IPS DF 6.9 (cell line): ENCODE data around the gene SLC22A23.

ENCODE experiments used
- DNase-seq: peaks from one replicate; pipeline ENCODE4 v3.0.0-alpha.2; 2013; ENCODE audit warnings: low read depth, low spot score
- H3K27ac ChIP-seq: one replicate; pipeline ENCODE4 v1.5.1; 2013; ENCODE audit warnings: low read length, control low read depth
- H3K27me3 ChIP-seq: 2 replicates; pipeline ENCODE4 v1.6.1; 2013; ENCODE audit warnings: mild to moderate bottlenecking, low read length; ENCODE audit not compliant: control insufficient read depth, insufficient read depth
- H3K36me3 ChIP-seq: 2 replicates; pipeline ENCODE4 v1.6.1; 2013; ENCODE audit warnings: low read length; ENCODE audit not compliant: control insufficient read depth, insufficient read depth
- H3K4me1 ChIP-seq: 2 replicates; pipeline ENCODE4 v1.6.1; 2013; ENCODE audit warnings: low read length; ENCODE audit not compliant: control insufficient read depth, insufficient read depth
- H3K4me3 ChIP-seq: 2 replicates; pipeline ENCODE4 v1.5.1; 2013; ENCODE audit warnings: mild to moderate bottlenecking, low read length
- H3K9me3 ChIP-seq: 2 replicates; pipeline ENCODE4 v1.6.1; 2013; ENCODE audit warnings: low read length, inconsistent platforms; ENCODE audit not compliant: control insufficient read depth, insufficient read depth
- WGBS: extraction: QIAGEN DNeasy Blood & Tissue Kit; methylation state at CpG from one replicate; pipeline ENCODE4 v1.1.7; 2013; ENCODE audit warnings: mixed read lengths, missing lambda C conversion rate; ENCODE audit not compliant: insufficient read length, insufficient coverage; 5-methylcytosine and 5-hydroxymethylcytosine counted together

The SLC22A23 gene

DNA sequence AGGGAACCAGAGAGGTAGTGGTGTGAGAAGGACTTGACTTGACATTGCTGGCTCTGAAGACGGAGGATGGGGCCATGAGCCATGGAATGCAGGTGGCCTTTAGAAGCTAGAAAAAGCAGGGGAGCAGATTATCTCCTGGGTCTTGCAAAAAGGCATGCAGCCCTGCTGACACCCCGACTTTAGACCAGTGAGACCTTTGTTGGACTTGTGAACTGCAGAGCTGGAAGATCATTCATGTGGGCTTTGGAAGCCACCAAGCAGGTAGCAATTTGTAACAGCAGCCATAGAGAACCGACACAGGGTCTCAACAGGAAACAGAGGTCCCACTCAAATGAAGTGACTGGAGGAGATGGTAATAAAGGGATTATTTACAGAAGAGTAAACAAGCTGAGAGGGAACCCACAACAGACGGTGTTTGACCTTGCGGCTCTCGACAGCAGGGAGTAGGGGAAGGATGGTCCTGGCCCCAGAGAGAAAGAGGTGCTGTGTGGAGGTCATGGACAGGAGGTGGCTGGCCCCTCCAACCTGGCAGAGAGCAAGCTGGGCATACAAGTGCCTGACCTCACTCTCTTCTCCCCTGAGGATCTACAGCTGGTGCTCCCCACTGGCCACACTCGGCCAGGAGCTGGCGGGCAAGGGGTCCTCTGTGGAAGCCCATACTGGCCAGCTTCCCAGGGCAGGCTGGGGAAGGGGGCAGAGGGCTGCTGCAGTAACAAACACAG is 43.9 kb downstream of the SLC22A23 start:
- no CpG with 5 or more reads among the region's 8 CpGs for WGBS
- Histone ChIP-seq H3K9me3 (no peaks in the 10 kb centered on the region), H3K4me1 (peaks cover 10% of the 10 kb centered on the region; the same call in 1 of the 2 replicates), H3K4me3 (no peak overlapping the region), H3K27me3 (no peaks in the 10 kb centered on the region), H3K27ac (no peak overlapping the region), H3K36me3 (no peaks in the 10 kb centered on the region)
- DNase-seq = no peak

DNA sequence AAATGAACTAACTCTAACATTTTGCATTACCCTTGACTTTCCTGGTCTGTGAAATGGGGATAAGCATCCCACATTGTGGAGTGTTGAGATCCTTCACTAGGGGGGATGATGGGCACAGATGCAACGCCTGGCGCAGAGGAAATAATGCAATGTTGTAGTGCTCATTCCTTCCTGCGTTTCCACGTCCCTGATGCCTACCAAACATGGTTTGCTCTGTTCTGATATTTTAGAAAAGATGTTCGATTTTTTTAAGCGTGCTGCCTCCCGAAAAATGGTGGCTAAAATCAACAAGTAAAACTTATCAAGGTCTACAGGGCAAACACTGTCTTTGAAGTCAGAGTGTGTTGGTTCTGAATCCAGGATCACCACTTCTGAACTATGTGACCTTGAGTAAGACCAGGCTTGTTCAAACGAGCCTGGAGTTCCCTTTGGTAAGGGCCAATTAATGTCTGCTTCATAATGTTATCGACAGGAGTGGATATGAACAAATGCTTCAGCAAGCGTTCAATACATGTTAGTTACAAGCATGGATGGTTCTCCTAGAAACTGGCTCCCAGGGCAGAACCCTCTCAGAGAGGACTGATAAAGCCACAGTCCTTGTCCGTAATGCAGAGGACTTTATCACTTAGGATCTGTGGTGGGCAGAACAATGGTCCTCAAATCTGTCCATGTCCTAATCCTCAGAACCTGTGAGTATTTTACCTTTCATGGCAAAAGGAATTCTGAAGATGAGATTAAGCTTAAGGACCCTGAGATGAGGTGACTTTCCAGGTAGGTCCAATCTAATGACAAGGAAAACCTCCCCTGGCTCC is 44.7 kb downstream of the SLC22A23 start:
- no peak overlapping the region for H3K4me3 ChIP-seq
- H3K27ac ChIP-seq = no peak overlapping the region
- WGBS = no CpG with 5 or more reads among the region's 11 CpGs
- no peaks in the 10 kb centered on the region for H3K9me3 ChIP-seq
- peaks cover 7% of the 10 kb centered on the region; the same call in 1 of the 2 replicates for H3K4me1 ChIP-seq
- no peak for DNase-seq
- H3K36me3 ChIP-seq = no peaks in the 10 kb centered on the region
- H3K27me3 ChIP-seq = no peaks in the 10 kb centered on the region

DNA sequence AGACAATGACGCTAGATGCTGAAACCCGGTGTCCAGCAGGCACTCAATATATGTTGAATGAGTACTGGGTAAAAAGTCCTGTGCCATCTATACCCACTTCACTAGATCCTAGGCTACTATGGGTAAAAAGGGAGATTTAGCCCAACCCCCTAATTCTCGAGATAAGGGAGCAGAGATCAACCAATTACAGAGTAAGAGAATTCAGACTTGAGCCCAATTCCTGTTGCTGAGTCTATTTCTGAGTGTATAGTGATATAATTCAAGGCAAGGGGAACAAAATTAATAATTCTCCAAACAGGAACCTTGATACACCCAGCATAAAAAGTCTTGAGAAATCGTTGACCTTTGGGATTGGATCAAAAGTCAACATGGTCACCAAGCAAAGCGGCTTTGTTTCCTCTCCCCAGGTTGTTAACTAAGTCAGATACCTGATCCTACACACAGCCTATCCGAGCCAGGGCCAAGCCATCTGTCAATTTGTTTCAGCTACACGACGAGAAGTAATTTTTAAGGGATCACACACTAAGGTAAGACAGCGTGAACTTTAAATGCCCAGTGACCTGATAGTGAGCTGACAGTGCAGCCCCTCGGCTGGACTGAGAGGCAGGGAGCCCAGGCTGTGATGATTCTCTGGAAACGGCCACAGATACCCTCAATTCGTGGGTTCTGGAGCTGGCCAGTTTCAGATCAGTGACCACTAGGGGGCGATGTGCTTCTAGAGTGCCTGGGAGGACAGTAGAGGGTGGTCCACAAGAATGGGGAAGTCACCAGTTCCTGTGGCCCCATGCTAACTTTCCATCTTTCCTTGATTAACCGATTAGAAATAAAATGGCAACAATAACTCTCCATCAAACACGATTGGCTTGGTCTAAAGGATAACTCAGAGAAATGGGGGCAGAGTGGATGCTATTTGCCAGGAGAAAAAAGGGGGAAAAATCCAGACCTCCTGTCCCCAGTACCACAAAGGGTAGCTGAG is 46.2 kb downstream of the SLC22A23 start:
- Histone ChIP-seq H3K9me3 (no peaks in the 10 kb centered on the region), H3K4me3 (no peak overlapping the region), H3K27ac (no peak overlapping the region), H3K4me1 (peaks cover 6% of the 10 kb centered on the region; the same call in 1 of the 2 replicates), H3K27me3 (no peaks in the 10 kb centered on the region), H3K36me3 (no peaks in the 10 kb centered on the region)
- WGBS = no CpG with 5 or more reads among the region's 15 CpGs
- DNase-seq = peak; percentile 80

DNA sequence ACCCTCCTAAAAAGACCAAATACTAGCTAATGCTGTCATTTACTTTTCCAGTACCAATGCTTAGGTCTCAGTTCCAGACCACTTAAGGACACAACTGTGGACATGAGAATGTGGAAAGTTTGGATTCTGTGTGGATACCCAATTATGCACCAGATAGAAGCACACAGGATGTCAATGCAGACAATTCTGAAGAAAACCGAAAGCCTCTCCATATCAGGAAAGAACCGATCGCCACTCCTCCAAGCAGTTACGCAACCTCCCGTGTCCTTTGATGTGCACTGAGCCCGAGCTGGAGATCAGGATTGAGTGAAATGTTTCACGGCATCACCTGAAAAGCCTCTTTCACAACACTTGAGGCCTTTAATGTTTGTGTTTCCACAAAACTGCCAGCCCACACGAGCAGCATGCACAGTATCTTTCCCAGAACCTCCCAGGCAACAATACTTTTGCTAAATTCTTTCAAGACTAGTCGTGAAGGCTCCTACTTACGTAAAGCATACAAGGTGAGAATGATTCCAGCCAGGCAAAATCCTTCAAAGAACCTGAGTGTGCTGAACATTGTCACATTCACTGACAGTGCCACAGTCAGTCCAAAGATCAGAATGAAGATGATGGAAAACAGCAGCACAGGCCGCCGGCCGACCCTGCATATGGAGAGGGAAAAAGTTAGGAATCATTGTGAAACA is 47.0 kb downstream of the SLC22A23 start:
- Histone ChIP-seq H3K36me3 (no peaks in the 10 kb centered on the region), H3K27ac (no peak overlapping the region), H3K4me1 (peaks cover 4% of the 10 kb centered on the region; the same call in 1 of the 2 replicates), H3K4me3 (no peak overlapping the region), H3K27me3 (no peaks in the 10 kb centered on the region), H3K9me3 (no peaks in the 10 kb centered on the region)
- WGBS = no CpG with 5 or more reads among the region's 13 CpGs
- no peak for DNase-seq

DNA sequence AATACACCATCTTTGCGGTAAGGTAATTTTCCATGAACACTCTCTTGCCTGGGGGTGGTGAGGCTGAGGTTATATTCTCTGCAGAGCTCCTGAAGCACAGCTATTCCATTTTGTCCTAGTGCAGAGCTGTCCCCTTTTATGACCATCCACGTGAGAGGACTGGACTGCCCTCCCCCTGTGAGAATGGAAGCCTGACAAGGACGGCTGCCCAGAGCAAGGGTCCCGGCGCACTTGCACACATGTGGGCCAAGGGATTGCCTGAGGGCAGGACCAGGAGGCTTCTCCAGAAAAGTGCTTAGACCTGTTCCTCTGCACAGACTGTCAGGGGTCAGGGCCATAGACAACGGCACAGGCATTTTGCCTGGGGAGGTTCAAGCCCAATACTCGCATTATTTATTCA is 48.2 kb downstream of the SLC22A23 start:
- Histone ChIP-seq H3K27ac (no peak overlapping the region), H3K4me1 (peaks cover 4% of the 10 kb centered on the region; the same call in 1 of the 2 replicates), H3K9me3 (no peaks in the 10 kb centered on the region), H3K4me3 (no peak overlapping the region), H3K27me3 (no peaks in the 10 kb centered on the region), H3K36me3 (no peaks in the 10 kb centered on the region)
- no peak for DNase-seq
- WGBS = no CpG with 5 or more reads among the region's 7 CpGs

DNA sequence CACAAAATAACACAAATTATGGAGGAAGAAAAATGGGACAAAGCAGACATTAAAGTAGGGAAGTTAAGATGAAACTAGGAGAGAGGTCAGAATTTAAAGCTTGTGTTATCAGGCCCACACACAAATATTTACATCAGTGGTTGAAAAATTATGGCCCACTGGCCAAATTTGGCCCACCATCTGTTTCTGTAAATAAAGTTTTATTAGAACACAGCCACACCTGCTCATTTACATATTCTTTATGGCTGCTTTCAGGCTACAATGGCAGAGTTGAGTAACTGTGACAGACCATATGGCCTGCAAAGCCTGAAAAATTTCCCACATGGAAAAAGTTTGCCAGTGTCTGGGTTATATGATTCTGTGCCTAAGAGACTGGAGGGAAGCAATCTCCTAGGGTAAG is 49.0 kb downstream of the SLC22A23 start:
- DNase-seq = no peak
- H3K9me3 ChIP-seq = no peaks in the 10 kb centered on the region
- H3K4me1 ChIP-seq = peaks cover 6% of the 10 kb centered on the region; the same call in 1 of the 2 replicates
- H3K4me3 ChIP-seq = no peak overlapping the region
- no peaks in the 10 kb centered on the region for H3K27me3 ChIP-seq
- H3K36me3 ChIP-seq = no peaks in the 10 kb centered on the region
- no peak overlapping the region for H3K27ac ChIP-seq

DNA sequence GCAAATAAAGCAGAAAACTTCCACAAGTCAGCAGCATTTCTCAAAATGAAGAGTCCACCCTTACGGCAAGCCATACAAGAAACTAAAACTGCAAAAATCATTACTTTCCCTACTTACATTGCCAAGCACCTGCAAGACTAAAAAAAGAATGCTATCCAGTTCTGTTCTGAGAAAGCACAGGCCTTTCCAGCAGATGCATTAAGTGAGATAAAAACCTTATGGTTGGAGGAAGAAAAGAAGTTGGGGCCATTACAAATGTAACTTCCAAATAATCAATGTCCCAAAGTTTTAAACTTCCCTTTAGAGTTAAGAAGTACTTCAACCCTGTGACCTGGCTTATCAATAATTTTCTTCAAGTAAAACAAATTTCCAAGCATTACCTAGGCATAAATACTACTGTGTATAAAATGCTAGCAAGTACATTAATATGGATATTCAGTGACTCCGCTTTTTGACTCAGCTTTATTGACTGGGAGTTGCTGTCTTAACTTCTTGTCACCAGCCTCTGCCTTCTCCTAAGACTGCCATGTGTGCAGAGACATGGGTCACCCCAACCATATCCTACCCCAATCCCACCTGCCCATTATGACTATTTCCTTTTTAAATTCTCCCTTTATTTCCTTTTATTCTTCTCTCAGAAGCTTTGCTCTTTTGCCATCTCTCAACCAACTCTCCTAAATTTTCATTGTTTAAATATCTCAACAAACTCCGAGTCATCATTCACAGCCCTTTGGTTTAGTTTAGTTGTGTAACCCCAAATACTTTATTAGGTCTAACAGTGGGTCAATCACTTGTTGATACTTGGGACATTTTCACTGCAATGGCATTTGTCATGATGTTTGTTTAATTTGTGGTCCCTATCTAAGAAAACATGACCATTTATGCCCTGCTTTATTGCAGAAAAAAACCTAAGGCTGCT is 49.7 kb downstream of the SLC22A23 start:
- no peaks in the 10 kb centered on the region for H3K36me3 ChIP-seq
- H3K4me3 ChIP-seq = no peak overlapping the region

DNA sequence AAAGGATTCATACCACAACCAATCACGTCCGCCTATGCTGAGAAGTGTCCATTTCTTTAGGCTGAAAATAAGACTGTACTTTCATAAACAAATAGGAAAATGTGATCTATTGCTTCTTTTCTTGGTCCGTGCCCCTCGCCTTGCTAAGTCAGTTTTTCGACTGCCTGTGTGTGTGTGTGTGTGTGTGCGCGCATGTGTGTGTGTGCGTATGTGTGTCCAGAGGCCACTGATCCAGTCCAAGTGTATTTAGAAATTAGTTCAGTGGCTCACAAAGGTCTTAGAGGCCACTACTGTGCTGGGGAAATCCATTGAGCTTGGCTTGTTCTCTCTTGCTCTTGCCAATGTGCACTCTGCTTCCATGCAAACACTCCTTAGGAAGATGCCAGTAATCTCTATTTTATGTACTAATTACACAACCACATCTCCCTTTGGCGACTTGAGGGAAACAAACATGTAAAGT is 50.5 kb downstream of the SLC22A23 start:
- H3K4me1 ChIP-seq = peaks cover 6% of the 10 kb centered on the region; the same call in 1 of the 2 replicates
- no CpG with 5 or more reads among the region's 9 CpGs for WGBS

More for the DNA sequence above, 49.7 kb downstream of the SLC22A23 start:
- Histone ChIP-seq H3K4me1 (peaks cover 6% of the 10 kb centered on the region; the same call in 1 of the 2 replicates), H3K27me3 (no peaks in the 10 kb centered on the region), H3K27ac (no peak overlapping the region), H3K9me3 (no peaks in the 10 kb centered on the region)
- DNase-seq = no peak
- whole genome bisulfite sequencing = no CpG with 5 or more reads among the region's 3 CpGs

DNA sequence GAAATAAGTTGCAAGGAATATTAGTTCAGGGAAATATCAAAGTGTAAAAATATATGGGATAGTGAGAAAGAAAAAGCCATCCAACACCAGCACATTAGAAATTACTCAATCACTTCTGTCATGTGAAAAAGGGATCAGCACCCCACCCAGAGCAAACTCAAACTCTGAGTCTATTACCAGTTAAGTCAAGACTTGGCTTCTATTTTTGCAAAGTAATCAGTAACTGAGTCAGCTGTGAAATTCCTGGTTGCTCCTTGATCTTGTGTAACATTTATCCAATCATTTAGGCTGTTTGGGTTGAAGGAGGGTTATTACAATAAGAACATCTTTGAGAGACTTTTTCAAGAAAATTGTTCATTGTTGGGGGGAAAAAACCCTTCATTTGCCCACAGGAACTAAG is 51.2 kb downstream of the SLC22A23 start:
- H3K27me3 ChIP-seq = no peaks in the 10 kb centered on the region
- no peaks in the 10 kb centered on the region for H3K9me3 ChIP-seq
- no peaks in the 10 kb centered on the region for H3K36me3 ChIP-seq
- H3K27ac ChIP-seq = no peak overlapping the region
- no peak overlapping the region for H3K4me3 ChIP-seq
- H3K4me1 ChIP-seq = peaks cover 5% of the 10 kb centered on the region; the same call in 1 of the 2 replicates
- DNase-seq = no peak

More for the DNA sequence above, 50.5 kb downstream of the SLC22A23 start:
- no peak for DNase-seq
- H3K27me3 ChIP-seq = no peaks in the 10 kb centered on the region
- H3K9me3 ChIP-seq = no peaks in the 10 kb centered on the region
- H3K27ac ChIP-seq = no peak overlapping the region
- no peak overlapping the region for H3K4me3 ChIP-seq
- H3K36me3 ChIP-seq = no peaks in the 10 kb centered on the region
